ACC112 (cell line): ENCODE measurements around the gene PLA2G2C.

Experiments used
- H2AFZ ChIP-seq: fragments of 200-600 bp; sonication (generic); one replicate; pipeline ENCODE4 v1.6.0; 2017; ENCODE audit warnings: antibody characterized with exemption, low read length; ENCODE audit not compliant: unreplicated experiment
- H3K27ac ChIP-seq: fragments of 200-600 bp; sonication (generic); 2 replicates; pipeline ENCODE4 v1.5.1; 2014; ENCODE audit warnings: low read depth, mild to moderate bottlenecking, antibody characterized with exemption, low read length, moderate library complexity
- H3K27me3 ChIP-seq: fragments of 200-600 bp; sonication (generic); 2 replicates; pipeline ENCODE4 v1.6.1; 2014; ENCODE audit warnings: mild to moderate bottlenecking, antibody characterized with exemption, low read length, moderate library complexity, mixed read lengths; ENCODE audit not compliant: insufficient read depth
- H3K36me3 ChIP-seq: fragments of 200-600 bp; sonication (generic); 2 replicates; pipeline ENCODE4 v1.6.1; 2016; ENCODE audit warnings: mild to moderate bottlenecking, antibody characterized with exemption, low read length, moderate library complexity, mixed read lengths; ENCODE audit not compliant: insufficient read depth
- H3K4me1 ChIP-seq: fragments of 200-600 bp; sonication (generic); one replicate; pipeline ENCODE4 v1.6.1; 2016; ENCODE audit warnings: low read length, mixed read lengths; ENCODE audit not compliant: insufficient read depth, unreplicated experiment, control insufficient read depth
- H3K4me3 ChIP-seq: fragments of 200-600 bp; sonication (generic); 2 replicates; pipeline ENCODE4 v1.5.1; 2014; ENCODE audit warnings: mild to moderate bottlenecking, low read depth, low read length
- H3K79me2 ChIP-seq: fragments of 200-600 bp; sonication (generic); one replicate; pipeline ENCODE4 v1.6.0; 2016; ENCODE audit warnings: low read length; ENCODE audit not compliant: control insufficient read depth, unreplicated experiment, insufficient read depth

Gene PLA2G2C

DNA sequence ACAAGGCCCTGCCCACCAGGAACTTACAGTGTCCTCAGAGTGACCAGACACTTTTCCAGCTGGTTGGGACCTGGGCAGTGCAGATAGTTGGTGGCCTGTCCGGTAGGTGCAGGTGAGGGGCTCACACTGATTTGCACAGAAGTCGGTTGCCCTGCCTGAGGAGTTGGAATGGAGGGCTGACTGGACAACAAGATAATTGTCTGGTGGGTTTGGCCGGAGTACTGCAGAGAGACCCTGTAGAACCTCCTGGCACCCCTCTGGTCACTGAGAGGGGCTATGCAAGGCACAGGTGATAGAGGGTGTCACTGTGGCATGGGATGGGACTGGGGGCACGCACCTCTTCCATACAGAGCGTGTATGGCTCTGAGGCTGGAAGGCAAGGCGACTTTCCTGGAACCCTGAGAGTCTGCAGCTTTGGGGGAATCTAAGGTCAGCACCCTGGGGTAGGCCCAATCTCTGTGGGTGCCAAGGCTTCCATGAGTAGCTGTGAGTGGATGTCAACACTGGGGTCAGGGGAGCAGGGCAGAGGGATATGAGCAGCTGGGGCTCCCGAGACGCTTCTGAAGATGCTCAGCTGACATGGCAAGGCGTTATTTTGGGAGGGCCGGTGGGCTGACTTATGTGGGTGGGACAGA lies 59.4 kb downstream of the PLA2G2C start:
- Histone ChIP-seq H3K27me3 (peaks cover 4% of the 10 kb centered on the region; the same call in 1 of the 2 replicates), H3K4me1 (peaks cover 4% of the 10 kb centered on the region), H3K36me3 (no peaks in the 10 kb centered on the region), H3K79me2 (no peaks in the 10 kb centered on the region), H2AFZ (no peak overlapping the region), H3K27ac (no peak overlapping the region), H3K4me3 (no peak overlapping the region)

- H3K27me3 ChIP-seq, result peaks cover 11% of the 10 kb centered on the region
- no peak overlapping the region for H2AFZ ChIP-seq
- H3K4me3 ChIP-seq, result no peak overlapping the region
- no peaks in the 10 kb centered on the region for H3K36me3 ChIP-seq
- H3K79me2 ChIP-seq, result no peaks in the 10 kb centered on the region
- H3K27ac ChIP-seq, result no peak overlapping the region
- H3K4me1 ChIP-seq, result peaks cover 4% of the 10 kb centered on the region
These were observed 60.1 kb downstream of the PLA2G2C start for GRCh38 chr1:20126041-20126805.

DNA sequence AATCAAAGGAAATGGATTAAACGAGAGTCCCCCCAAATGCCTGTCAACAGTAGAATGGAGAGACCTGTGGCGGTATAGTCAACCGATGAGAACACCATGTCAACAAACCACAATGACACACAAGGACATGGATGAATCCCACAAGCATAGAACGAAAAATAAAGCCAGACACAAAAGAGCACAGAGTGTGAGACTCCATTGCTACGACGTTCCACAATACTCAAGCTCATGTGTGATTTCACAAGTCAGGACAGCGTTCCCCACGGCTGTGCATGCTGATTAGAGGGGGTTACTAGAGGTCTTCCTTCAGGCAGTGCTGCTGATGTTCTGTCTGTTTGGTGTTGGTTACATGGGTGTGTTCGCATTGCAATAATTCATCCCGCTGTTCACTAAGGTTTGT lies 61.2 kb downstream of the PLA2G2C start:
- no peak overlapping the region for H3K4me3 ChIP-seq
- H3K27me3 ChIP-seq, result peaks cover 20% of the 10 kb centered on the region
- H2AFZ ChIP-seq, result no peak overlapping the region
- H3K27ac ChIP-seq, result no peak overlapping the region
- H3K36me3 ChIP-seq, result no peaks in the 10 kb centered on the region
- H3K4me1 ChIP-seq, result peaks cover 4% of the 10 kb centered on the region
- no peaks in the 10 kb centered on the region for H3K79me2 ChIP-seq

DNA sequence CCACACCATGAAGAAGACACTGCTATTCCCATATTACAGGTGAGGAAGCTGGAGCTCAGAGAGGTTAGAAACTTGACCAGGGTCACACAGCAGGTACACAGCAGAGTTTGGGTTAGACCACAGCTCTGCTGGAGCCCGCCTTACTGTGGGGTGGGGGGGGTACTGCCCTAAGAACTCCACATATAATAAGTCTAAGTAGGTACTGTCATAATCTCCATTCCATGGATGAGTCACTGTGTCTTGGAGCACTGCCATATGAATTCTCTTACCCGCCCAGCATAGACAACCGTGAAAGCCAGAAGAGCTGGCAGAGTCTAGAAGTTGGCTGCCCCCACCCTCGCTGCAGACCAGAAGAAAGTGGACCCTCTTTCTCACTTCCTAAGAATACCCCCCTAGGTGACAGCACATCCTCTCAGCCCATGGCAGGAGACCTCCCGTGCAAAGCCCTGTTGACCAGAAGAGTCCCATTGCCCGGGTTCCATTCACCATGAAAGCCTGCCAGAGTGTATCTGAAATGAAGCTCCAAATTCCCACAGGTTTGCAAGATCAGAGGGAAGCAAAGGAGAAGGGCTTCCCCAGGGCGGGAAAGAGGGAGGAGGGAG lies 61.8 kb downstream of the PLA2G2C start:
- peaks cover 24% of the 10 kb centered on the region for H3K27me3 ChIP-seq
- no peaks in the 10 kb centered on the region for H3K79me2 ChIP-seq
- H2AFZ ChIP-seq, result no peak overlapping the region
- H3K27ac ChIP-seq, result no peak overlapping the region
- H3K4me1 ChIP-seq, result peaks cover 4% of the 10 kb centered on the region
- H3K36me3 ChIP-seq, result no peaks in the 10 kb centered on the region
- H3K4me3 ChIP-seq, result no peak overlapping the region

GRCh38 chr1:20123722-20124455 lies 62.4 kb downstream of the PLA2G2C start:
- no peaks in the 10 kb centered on the region for H3K79me2 ChIP-seq
- H3K27ac ChIP-seq, result no peak overlapping the region

GRCh38 chr1:20120796-20121195 lies 65.5 kb downstream of the PLA2G2C start:
- H3K27ac ChIP-seq, result no peak overlapping the region
- no peak overlapping the region for H3K4me3 ChIP-seq
- no peaks in the 10 kb centered on the region for H3K79me2 ChIP-seq
- H3K4me1 ChIP-seq, result peaks cover 4% of the 10 kb centered on the region
- peaks cover 51% of the 10 kb centered on the region for H3K27me3 ChIP-seq
- no peaks in the 10 kb centered on the region for H3K36me3 ChIP-seq
- no peak overlapping the region for H2AFZ ChIP-seq

More at GRCh38 chr1:20123722-20124455, 62.4 kb downstream of the PLA2G2C start:
- no peak overlapping the region for H3K4me3 ChIP-seq
- H2AFZ ChIP-seq, result no peak overlapping the region
- peaks cover 4% of the 10 kb centered on the region for H3K4me1 ChIP-seq
- H3K36me3 ChIP-seq, result no peaks in the 10 kb centered on the region
- H3K27me3 ChIP-seq, result peaks cover 28% of the 10 kb centered on the region

DNA sequence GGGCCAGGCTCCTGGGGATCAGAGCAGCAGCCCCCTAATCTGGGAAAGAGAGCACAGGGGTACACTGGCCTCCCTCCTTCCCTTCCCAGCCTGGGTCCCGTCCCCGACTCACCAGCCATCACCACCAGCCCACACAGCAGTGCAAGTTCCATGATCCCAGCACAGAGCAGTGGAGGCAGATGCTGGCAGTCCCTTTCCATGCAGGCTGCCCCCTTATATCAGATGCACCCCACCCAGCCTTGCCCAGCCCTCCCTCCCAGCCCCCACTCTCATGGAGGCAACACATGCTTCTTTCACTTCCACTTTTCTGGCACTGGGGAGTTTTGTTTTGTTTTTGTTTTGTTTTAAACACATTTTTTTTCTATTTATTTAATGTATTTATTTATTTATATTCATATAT lies 67.0 kb downstream of the PLA2G2C start, which contains the start of gene PLA2G2D:
Gene PLA2G2D (minus strand): TSS at position 190 of the 400 bp plus-strand sequence. CDS start 38 bp downstream, at position 152.
- peaks cover 57% of the 10 kb centered on the region for H3K27me3 ChIP-seq
- no peak within 1 kb of the TSS for H3K4me3 ChIP-seq
- H2AFZ ChIP-seq, result no peak within 1 kb of the TSS
- H3K4me1 ChIP-seq, result peaks cover 3% of the 10 kb centered on the region
- H3K36me3 ChIP-seq, result no peaks in the 10 kb centered on the region
- H3K27ac ChIP-seq, result no peak within 1 kb of the TSS
- no peaks in the 10 kb centered on the region for H3K79me2 ChIP-seq

GRCh38 chr1:20117236-20117635 lies 69.1 kb downstream of the PLA2G2C start:
- Histone ChIP-seq H3K27ac (no peak overlapping the region), H3K4me3 (no peak overlapping the region), H3K4me1 (no peaks in the 10 kb centered on the region), H3K27me3 (peaks cover 63% of the 10 kb centered on the region), H3K79me2 (no peaks in the 10 kb centered on the region), H3K36me3 (no peaks in the 10 kb centered on the region), H2AFZ (no peak overlapping the region)

DNA sequence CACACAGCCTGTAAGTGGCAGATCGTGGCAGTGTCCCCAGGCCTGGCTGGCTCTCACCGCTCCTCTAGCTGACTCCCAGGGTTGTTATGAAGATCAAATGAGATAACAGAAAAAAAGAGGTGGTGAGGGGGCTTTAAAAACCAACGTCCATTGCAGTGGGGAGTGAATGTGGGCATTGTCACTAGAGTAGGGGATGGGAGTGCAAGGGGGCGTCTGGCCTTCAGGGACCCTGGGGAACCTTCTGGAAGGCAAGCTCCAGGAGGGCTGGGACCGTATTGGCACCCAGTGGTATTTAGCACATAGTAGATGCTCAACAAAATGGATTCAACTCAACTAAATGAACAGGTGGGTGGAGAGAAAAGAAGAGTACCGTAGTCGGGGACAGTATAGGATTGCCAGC lies 70.4 kb downstream of the PLA2G2C start:
- Histone ChIP-seq H3K79me2 (no peaks in the 10 kb centered on the region), H3K36me3 (no peaks in the 10 kb centered on the region), H2AFZ (no peak overlapping the region), H3K4me1 (no peaks in the 10 kb centered on the region), H3K27ac (no peak overlapping the region), H3K4me3 (no peak overlapping the region), H3K27me3 (peaks cover 50% of the 10 kb centered on the region)

GRCh38 chr1:20115479-20115878 lies 70.8 kb downstream of the PLA2G2C start:
- Histone ChIP-seq H3K4me1 (no peaks in the 10 kb centered on the region), H3K27me3 (peaks cover 45% of the 10 kb centered on the region), H3K27ac (no peak overlapping the region)

More at GRCh38 chr1:20115479-20115878, 70.8 kb downstream of the PLA2G2C start:
- H3K36me3 ChIP-seq, result no peaks in the 10 kb centered on the region
- no peak overlapping the region for H3K4me3 ChIP-seq
- H2AFZ ChIP-seq, result no peak overlapping the region
- no peaks in the 10 kb centered on the region for H3K79me2 ChIP-seq
